Hepatic stellate cell (primary cell): ENCODE measurements around the gene MAGEC3.

ENCODE experiments used
- DNase-seq: peaks from one replicate; pipeline ENCODE4 v3.0.0; 2011; ENCODE audit warnings: low spot score

Gene MAGEC3

DNA sequence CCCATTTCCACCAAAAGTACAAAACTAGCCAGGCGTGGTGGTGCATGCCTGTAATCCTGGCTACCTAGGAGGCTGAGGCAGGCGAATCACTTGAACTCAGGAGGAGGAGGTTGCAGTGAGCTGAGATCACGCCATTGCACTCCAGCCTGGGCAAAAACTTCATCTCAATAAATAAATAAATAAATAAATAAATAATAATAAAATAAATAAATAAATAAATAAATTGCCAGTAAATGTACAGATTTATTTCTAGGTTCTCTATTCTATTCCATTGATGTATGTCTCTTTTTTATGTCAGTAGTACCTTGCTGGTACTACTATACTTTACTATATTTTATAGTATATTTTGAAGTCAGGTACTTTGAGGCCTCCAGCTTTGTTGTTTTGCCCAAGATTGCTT is 109.2 kb downstream of the MAGEC3 start:
- DNase-seq, result no peak
